NCI-H146 treated with DMSO at 0.1 percent for 48 hours (cell line): Measurements from ENCODE around the gene TMEM151B.

Experiments
- DNase-seq: peaks from one replicate; lab custom pipeline; 2025; ENCODE audit not compliant: unreplicated experiment; lab: John Stamatoyannopoulos, UW

The TMEM151B gene

GRCh38 chr6:44278315-44278714 lies 8.1 kb downstream of the TMEM151B start:
- no peak for DNase-seq

- DNase-seq: no peak
Measured at GRCh38 chr6:44278774-44279697, 8.8 kb downstream of the TMEM151B start.

- no peak for DNase-seq
Measured at GRCh38 chr6:44284121-44284520, 13.9 kb downstream of the TMEM151B start.

GRCh38 chr6:44284867-44285266 lies 14.6 kb downstream of the TMEM151B start:
- no peak for DNase-seq

- no peak for DNase-seq
Measured at GRCh38 chr6:44285552-44286284, 15.5 kb downstream of the TMEM151B start.

- no peak for DNase-seq
Measured at GRCh38 chr6:44286285-44286565, 16.0 kb downstream of the TMEM151B start.

- no peak for DNase-seq
Measured at GRCh38 chr6:44286747-44287146, 16.5 kb downstream of the TMEM151B start.

GRCh38 chr6:44289726-44290260 lies 19.5 kb downstream of the TMEM151B start:
- DNase-seq: no peak

- DNase-seq: no peak
Measured at GRCh38 chr6:44291841-44292240, 21.6 kb downstream of the TMEM151B start.

GRCh38 chr6:44292661-44293365 lies 22.6 kb downstream of the TMEM151B start:
- no peak for DNase-seq

- no peak for DNase-seq
Measured at GRCh38 chr6:44294832-44295791, 24.9 kb downstream of the TMEM151B start.

GRCh38 chr6:44297063-44298038 lies 27.1 kb downstream of the TMEM151B start:
- peak; percentile 54 for DNase-seq

- no peak for DNase-seq
Measured at GRCh38 chr6:44298055-44298803, 28.0 kb downstream of the TMEM151B start.

- no peak for DNase-seq
Measured at GRCh38 chr6:44298864-44299263, 28.6 kb downstream of the TMEM151B start.

- no peak for DNase-seq
Measured at GRCh38 chr6:44300292-44300823, 30.1 kb downstream of the TMEM151B start.

- no peak for DNase-seq
Measured at GRCh38 chr6:44301106-44301505, 30.9 kb downstream of the TMEM151B start.

GRCh38 chr6:44301782-44302564 lies 31.7 kb downstream of the TMEM151B start:
- DNase-seq: no peak
